NOMO-1 (cell line): ENCODE results near the gene S1PR4.
"Not testable (repeated sequence)": the region's sequence is repeated elsewhere in the genome, so short reads cannot be mapped to it uniquely, and the experiment has no call there.

ENCODE experiments used
- DNase-seq, 2 experiments: peaks; one replicate each; lab custom pipeline; 2025; ENCODE audit not compliant: unreplicated experiment in 2 of 2; lab: John Stamatoyannopoulos, UW

Gene S1PR4

DNA sequence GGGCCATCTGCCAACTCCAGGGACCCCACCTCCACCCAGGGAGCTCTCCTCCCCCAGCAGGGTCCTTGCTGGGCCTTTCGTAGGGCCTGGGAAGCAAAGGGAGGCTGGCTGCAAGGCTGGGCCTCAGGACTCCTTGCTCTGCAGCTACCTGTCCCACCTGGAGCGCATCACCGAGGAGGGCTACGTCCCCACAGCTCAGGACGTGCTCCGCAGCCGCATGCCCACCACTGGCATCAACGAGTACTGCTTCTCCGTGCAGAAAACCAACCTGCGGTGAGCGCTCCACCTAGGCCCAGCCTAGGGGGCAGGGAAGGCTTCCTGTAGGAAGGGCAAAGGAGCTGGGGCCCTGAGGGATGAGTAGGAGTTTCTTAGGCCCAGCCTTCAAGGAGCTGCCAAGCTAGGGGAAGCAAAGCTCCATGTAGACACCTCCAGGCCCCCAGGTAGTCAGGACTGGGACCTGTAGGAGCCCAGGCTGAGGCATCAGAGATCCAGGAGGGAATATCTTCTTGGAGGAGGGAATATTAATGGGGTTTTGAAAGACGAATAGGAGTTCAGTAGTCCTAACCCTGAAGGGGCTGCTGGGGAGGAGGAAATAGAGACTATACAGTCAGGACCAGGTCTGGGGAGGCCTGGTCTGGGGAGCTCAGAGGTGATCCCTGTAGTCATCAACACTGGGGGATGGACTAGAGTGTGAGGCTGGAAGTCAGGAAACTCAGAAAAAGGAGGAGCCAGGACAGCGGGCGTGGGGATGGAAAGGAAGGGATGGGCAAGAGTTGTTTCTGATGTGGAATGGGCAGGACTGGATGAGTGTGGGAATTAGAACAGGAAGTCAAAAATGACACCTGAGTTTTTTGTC, 26.8 kb upstream of the S1PR4 start:
- no peak for DNase-seq

DNA sequence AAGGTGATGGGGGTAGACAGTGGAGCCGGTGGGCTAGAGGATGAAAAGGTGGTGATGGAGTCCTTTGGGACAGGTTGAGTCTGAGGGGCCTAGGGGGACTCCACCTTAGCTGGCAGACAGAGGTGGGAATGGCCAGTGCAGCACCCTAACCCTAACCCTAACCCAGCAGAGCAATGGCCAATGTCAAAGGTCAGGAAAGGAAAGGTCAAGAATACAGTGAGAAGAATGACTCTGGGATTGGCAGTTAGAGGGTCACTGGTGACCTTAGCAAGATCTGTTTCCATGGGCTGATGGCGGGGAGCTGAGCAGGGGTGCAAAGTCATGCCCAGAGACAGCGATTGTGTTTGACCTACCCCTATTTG, 26.2 kb upstream of the S1PR4 start:
- no peak for DNase-seq

DNA sequence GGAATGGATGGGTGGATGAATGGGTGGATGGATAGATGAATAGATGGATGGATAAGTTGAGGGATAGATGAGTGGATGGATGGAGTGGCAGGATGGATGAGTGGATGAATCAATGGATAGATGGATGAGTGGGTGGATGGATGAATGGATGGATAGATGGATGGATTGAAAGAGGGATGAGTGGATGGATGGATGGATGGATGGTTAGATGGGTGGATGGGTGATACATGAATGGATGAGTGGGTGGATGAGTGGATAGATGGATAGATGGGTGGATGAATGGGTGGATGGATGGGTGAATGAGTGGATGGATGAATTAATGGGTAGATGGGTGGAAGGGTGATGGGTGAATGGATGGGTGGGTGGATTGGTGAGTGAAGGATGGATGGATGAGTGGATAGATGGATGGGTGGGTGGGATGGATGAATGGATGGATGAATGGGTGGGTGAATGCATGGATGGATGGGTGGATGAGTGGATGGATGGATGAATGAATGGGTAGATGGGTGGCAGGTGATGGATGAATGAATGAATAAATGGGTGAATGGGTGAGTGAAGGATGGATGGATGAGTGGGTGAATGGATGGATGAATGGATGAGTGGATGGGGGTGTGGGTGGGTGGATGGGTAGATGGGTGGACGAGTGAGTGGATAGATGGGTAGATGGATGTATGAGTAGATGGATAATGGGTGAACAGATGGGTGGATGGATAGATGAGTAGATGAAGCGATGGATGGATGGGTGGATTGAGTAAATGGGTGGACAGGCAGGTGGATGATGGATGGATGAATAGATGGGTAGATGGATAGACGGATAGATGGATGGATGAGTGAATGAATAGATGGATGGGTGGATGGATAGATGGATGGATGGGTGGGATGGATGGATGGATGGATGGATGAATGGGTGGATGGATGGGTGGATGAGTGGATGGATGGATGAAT, 25.0 kb upstream of the S1PR4 start:
- no peak for DNase-seq

DNA sequence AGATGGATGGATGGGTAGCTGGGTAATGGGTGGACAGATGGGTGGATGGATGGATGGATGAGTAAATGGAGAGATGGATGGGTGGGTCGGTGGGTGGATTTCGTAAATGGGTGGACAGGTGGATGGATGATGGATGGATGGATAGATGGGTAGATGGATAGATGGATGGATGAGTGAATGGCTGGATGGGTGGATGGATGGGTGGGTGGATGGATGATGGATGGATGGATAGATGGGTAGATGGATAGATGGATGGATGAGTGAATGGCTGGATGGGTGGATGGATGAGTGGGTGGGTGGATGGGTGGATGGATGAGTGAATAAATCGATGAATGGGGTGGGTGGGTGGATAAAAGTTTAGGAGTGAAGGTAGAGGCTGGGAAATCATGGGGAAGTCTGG, 24.1 kb upstream of the S1PR4 start:
- DNase-seq, result not testable (repeated sequence)

DNA sequence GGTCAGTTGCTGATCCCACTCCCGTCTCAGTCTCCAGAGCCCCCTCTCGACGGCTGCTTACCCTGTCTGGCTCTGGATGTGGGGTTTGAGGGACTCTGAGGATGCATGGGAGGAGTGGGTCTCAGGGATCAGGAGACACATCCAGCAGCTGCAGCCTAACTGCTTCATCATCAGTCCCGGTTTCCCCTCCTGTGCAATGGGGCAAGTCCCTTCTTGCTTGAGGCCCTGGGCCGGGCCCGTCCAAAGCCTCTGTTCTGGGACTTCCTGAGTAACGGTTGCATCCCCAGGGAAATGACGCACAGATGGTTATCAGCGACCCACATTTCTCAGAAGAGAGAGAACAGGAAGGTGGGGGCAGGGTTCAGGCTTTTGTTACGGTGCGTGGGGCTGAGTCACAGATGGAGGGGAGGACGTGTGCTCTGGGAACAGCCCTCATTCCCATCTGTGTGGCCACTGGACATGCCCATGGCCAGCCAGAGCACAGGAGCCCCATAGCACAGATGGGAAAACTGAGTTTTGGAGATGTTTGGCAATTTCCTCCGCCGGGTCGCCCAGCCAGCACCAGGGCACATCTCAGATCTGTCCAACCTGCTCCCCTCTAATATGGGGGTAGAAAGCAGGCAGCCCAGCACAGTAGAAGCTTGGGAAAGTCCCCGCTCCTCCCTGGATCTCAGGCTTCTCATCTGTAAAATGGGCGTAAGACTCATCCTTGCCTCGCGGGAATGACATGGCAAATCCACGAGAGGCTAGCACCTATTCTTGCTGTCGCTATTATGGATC, 23.4 kb upstream of the S1PR4 start:
- DNase-seq, result no peak

DNA sequence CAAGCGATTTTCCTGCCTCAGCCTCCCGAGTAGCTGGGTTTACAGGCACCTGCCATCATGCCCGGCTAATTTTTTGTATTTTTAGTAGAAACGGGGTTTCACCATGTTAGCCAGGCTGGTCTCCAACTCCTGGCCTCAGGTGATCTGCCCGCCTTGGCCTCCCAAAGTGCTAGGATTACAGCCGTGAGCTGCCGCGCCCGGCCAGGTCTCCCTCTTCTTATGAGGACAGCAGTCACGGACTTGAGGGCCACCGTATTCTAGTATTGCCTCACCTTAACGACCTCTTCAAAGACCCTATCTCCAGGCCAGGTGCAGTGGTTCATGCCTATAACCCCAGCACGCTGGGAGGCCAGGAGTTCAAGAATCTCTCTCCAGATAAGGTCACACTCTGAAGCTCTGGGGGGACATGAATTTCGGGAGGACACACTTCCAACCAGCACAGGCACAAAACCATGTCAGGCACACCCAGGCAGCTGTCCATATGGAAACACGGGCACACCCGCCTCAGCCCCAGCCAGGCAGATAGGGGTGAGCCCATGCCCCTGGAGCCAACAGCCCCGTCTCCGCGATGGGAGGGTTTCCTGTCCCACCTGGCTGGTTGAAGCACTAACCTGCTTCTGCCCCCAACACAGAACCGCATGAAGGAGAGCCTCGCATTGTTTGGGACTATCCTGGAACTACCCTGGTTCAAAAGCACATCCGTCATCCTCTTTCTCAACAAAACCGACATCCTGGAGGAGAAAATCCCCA, 21.3 kb upstream of the S1PR4 start:
- DNase-seq, result no peak

DNA sequence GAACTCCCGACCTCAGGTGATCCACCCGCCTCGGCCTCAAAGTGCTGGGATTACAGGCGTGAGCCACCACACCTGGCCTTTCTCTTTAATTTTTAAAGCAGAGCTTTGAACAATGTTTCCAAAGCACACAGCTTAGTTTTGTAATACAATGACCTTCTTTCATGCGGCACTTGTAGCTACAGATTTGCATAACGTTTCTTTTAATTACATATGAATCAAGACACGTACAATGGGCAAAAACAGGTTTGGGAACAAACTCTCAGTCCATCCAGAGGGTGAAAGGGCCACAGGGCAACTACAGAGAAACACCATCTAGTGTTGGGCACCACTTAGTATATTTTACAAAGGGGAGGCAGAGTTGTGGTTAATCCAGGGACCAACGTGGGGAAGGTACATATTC, 19.0 kb upstream of the S1PR4 start:
- no peak for DNase-seq

DNA sequence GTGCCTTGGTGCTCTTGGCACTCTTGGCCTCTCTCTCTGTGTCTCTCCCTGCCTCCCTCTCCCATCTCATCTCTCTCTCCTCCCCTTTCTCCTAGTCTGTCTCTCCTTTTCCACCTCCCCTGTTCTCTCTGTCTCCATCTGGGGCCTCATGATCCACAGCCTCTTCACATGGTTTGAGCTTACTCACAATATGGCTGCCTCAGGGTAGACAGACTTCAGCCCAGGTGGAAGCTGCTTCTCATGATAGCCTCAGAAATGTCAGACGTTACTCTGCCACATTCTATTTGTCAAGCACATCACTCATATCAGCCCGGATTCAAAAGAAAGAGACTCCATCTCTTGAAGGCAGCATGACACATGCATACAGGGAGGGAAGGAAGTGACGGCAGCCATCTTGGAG, 18.4 kb upstream of the S1PR4 start:
- no peak for DNase-seq

DNA sequence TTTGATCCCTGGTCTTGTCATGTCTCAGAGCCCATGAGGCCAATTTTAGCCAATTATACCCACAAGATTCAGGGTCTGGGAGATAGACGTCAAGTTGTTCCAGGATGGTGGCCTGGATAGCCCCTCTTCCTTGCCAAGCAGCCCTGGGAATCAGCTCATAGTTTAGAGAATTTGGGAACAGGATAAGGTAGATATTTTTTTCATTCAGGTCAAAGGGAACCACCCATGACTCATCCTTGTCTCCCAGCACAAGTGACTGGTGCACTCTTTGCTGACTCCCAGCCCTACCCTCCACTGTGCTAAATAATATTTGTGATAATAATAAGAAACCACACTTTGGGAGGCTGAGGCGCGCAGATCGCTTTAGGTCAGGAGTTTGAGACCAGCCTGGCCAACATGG, 17.1 kb upstream of the S1PR4 start:
- no peak for DNase-seq

DNA sequence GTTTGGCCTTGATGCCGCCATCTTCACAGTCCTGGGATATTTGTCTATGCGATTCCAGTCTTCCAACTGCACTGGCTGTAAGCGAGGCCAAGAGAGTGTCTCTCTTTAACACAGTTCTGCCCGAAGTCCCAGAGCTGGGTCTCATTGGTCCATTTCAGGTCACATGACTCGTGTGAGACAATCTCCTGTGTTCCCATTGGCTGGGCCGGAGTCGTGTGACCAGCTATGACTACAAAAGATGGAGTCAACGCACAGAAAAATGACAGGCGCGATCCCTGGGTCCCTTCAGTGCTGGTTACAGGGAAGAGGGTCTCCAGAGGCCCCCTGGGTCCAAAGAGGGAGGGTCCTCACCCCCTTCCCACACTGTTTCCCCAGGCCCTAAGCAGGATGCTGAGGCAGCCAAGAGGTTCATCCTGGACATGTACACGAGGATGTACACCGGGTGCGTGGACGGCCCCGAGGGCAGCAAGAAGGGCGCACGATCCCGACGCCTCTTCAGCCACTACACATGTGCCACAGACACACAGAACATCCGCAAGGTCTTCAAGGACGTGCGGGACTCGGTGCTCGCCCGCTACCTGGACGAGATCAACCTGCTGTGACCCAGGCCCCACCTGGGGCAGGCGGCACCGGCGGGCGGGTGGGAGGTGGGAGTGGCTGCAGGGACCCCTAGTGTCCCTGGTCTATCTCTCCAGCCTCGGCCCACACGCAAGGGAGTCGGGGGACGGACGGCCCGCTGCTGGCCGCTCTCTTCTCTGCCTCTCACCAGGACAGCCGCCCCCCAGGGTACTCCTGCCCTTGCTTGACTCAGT, 15.9 kb upstream of the S1PR4 start:
- DNase-seq, result no peak

DNA sequence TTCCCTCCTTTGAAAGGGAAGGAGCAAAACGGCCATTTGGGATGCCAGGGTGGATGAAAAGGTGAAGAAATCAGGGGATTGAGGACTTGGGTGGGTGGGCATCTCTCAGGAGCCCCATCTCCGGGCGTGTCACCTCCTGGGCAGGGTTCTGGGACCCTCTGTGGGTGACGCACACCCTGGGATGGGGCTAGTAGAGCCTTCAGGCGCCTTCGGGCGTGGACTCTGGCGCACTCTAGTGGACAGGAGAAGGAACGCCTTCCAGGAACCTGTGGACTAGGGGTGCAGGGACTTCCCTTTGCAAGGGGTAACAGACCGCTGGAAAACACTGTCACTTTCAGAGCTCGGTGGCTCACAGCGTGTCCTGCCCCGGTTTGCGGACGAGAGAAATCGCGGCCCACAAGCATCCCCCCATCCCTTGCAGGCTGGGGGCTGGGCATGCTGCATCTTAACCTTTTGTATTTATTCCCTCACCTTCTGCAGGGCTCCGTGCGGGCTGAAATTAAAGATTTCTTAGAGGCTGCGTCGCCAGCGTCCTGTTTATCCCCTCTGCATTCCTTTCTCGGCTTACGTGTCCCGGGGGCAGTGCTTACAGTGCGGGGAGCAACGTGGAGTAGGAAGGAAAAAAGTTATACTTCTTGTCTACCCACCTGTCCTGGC, 15.2 kb upstream of the S1PR4 start:
- peak; percentile 28 to 57 for DNase-seq

DNA sequence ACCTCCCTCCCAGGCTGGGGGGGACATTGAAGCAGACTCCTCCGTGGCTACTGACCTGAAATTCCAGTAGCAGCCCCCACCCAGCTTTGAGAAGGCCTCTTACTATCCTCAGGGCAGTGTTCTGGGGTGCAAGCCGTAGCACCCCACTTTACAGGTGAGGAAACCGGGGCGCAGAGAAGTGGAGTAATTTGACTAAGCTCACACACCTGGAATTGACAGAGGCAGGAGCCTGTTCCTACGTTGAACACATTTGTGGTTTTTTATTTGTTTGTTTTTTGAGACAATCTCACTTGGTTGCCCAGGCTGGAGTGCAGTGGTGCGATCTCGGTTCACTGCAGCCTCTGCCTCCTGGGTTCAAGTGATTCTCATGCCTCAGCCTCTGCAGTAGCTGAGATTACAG, 14.6 kb upstream of the S1PR4 start:
- DNase-seq, result no peak

DNA sequence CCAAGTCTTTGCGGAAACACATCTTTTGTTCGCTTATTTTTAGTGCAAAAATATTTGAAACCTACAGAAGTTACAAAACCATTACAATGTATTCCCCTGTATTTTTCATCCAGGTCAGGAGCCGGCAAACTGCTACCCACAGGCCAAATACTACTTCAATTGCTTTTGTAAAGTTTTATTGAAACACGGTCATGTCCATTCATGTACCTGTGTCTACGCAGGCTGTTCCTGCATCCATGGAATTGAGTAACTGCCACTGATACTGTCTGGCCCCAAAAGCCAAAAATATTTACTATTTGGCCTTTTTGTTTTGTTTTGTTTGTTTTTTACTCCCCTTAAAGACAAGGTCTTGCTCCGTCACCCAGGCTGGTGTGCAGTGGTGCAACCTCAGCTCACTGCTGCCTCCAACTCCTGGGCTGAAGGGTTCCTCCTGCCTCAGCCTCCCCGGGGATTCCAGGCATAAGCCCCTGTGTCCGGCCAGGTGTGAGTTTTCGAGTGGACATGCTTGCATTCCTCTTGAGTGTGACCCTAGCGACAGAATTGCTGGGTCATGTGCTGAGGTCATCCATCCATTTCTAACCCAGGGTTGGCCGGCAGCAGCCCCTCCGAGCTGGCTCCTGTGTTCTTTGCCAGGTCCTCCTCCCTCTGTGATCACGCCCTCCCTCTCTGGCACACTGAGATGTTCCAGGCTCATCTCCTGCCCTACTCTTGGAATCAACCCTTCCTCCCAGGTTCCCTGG, 10.9 kb upstream of the S1PR4 start:
- no peak for DNase-seq

DNA sequence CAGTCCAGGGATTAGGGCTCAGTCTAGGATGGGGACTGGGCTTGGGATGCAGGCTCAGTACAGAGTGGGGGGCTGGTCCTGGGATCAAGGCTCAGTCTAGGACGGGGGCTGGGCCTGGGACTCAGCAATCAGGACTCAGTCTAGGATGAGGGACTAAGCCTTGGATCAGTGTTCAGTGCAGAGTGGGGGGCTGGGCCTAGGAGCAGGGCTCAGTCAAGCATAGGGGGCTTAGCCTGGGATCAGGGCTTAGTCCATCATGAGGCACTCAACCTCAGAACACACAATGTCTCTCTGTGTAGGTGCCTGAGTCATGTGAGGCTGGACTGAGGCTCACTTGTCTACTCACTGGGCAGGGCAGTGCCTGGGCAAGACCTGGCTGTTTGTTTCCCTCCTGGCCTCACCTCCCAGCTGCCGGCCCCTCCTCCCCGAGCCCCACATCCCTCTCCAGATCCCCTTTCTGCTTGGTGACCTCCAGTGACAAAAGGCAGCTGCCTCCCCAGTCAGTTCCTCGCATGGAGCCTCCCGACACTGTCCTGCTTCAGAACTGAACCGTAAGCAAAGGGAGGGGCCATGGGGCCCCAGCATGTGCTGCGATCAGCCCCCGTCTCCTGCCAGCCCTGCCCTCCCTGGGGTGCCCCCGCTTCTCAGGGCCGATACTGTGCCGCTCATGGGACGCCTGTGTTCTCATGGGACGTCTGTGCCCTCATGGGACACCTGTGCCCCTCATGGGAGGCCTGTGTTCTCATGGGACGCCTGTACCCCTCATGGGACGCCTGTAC, 6.5 kb upstream of the S1PR4 start:
- no peak for DNase-seq

DNA sequence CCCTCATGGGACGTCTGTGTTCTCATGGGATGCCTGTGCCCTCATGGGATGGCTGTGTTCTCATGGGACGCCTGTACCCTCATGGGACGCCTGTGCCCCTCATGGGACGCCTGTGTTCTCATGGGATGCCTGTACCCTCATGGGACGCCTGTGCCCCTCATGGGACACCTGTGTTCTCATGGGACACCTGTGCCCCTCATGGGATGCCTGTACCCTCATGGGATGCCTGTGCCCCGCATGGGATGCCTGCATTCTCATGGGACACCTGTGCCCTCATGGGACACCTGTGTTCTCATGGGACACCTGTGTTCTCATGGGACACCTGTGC, 5.9 kb upstream of the S1PR4 start:
- not testable (repeated sequence) for DNase-seq

DNA sequence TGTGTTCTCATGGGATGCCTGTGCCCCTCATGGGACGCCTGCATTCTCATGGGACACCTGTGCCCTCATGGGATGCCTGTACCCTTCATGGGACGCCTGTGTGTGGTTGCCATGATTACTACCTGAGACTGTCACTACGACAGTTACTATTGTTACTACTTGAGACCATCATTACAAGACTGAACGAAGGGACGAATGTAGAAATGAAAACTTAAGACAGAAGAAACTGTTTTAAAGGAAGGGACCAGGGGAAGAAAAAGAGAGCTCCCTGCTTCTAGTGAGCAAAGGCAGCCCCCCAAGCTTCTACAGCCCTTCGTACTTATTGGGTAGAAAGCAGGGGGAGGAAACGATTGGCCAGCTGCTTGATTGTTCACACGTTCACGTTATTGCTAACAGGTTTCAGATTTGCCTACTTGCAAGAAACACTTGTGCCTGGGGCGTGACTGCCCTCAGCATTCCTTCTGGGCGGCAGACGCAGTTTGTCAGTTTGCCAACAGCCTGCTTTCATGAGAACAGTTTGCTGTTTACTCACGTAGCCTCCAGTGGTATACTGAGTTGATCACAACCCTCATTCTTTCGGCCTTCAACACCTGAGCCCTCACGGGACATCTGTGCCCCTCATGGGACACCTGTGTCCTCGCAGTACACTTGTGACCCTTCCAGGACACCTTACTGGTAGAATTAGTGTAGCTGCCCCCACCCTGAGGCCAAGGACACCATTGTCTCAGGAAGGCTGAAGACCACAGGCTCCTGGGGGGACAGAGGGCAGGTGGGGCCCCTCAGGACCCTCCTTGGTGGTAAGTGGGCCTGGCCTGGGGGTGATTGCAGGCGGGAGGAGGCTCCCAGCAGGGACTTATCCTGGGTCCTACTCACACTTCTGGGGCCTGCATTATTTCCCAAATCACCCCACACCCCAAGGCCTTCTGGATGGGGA, 2.5 kb upstream of the S1PR4 start:
- DNase-seq, result no peak
